ENCODE measurements around the gene INPP4B.
"Not testable (repeated sequence)": the region's sequence is repeated elsewhere in the genome, so short reads cannot be mapped to it uniquely, and the experiment has no call there.

Gene INPP4B

GRCh38 chr4:142079959-142080358, 766.1 kb downstream of the INPP4B start:
- no peak for DNase-seq (ENCODE audit: low spot score)

GRCh38 chr4:142077048-142077447, 769.1 kb downstream of the INPP4B start:
- DNase-seq (ENCODE audit: low spot score), result no peak

- DNase-seq (ENCODE audit: low spot score), result not testable (repeated sequence)
These were observed 777.8 kb downstream of the INPP4B start for GRCh38 chr4:142068304-142068703.

- not testable (repeated sequence) for DNase-seq (ENCODE audit: low spot score)
These were observed 779.5 kb downstream of the INPP4B start for GRCh38 chr4:142066562-142066961.

GRCh38 chr4:142065086-142065647, 780.9 kb downstream of the INPP4B start:
- no peak for DNase-seq (ENCODE audit: low spot score)

- DNase-seq (ENCODE audit: low spot score), result no peak
These were observed 781.9 kb downstream of the INPP4B start for GRCh38 chr4:142064181-142064580.

GRCh38 chr4:142045996-142046395, 800.1 kb downstream of the INPP4B start:
- no peak for DNase-seq (ENCODE audit: low spot score)

GRCh38 chr4:142044271-142044670, 801.8 kb downstream of the INPP4B start:
- DNase-seq (ENCODE audit: low spot score), result no peak

- no peak for DNase-seq (ENCODE audit: low spot score)
These were observed 802.6 kb downstream of the INPP4B start for GRCh38 chr4:142043509-142043908.

- DNase-seq (ENCODE audit: low spot score), result no peak
These were observed 804.3 kb downstream of the INPP4B start for GRCh38 chr4:142041788-142042187.

GRCh38 chr4:142040043-142040442, 806.1 kb downstream of the INPP4B start:
- DNase-seq (ENCODE audit: low spot score), result no peak

GRCh38 chr4:142036795-142037583, 809.1 kb downstream of the INPP4B start:
- no peak for DNase-seq (ENCODE audit: low spot score)

GRCh38 chr4:142035566-142035965, 810.5 kb downstream of the INPP4B start:
- DNase-seq (ENCODE audit: low spot score), result no peak

GRCh38 chr4:142034101-142034500, 812.0 kb downstream of the INPP4B start:
- no peak for DNase-seq (ENCODE audit: low spot score)

GRCh38 chr4:142030010-142030409, 816.1 kb downstream of the INPP4B start:
- no peak for DNase-seq (ENCODE audit: low spot score)

GRCh38 chr4:142021761-142022160, 824.3 kb downstream of the INPP4B start:
- DNase-seq (ENCODE audit: low spot score), result no peak

- DNase-seq (ENCODE audit: low spot score), result no peak
These were observed 824.9 kb downstream of the INPP4B start for GRCh38 chr4:142021181-142021580.

GRCh38 chr4:142016031-142016430, 830.1 kb downstream of the INPP4B start:
- no peak for DNase-seq (ENCODE audit: low spot score)

GRCh38 chr4:142009751-142010150, 836.4 kb downstream of the INPP4B start:
- no peak for DNase-seq (ENCODE audit: low spot score)

GRCh38 chr4:142005519-142005918, 840.6 kb downstream of the INPP4B start:
- DNase-seq (ENCODE audit: low spot score), result no peak

- DNase-seq (ENCODE audit: low spot score), result no peak
These were observed 846.5 kb downstream of the INPP4B start for GRCh38 chr4:141999446-142000143.

GRCh38 chr4:141995056-141995455, 851.0 kb downstream of the INPP4B start:
- no peak for DNase-seq (ENCODE audit: low spot score)

GRCh38 chr4:141977433-141977832, 868.7 kb downstream of the INPP4B start:
- DNase-seq (ENCODE audit: low spot score), result no peak
